Endodermal cell (in vitro differentiated cells): ENCODE data around the gene CYBC1. TPM values are rescaled to one million over a fixed set of nuclear protein-coding genes. Genes with fewer than 3 reads are reported as not detected.

Experiments used
- DNase-seq: peaks from one replicate; pipeline ENCODE4 v3.0.0-alpha.2; 2017
- H3K27ac ChIP-seq: 2 replicates; pipeline ENCODE4 v1.5.1; 2013; ENCODE audit warnings: mild to moderate bottlenecking, low read depth, low read length, moderate library complexity
- H3K27me3 ChIP-seq: 2 replicates; pipeline ENCODE4 v1.6.1; 2013; ENCODE audit warnings: mild to moderate bottlenecking, low read length, moderate library complexity; ENCODE audit not compliant: insufficient read depth, control insufficient read depth, poor library complexity, severe bottlenecking
- H3K36me3 ChIP-seq: 2 replicates; pipeline ENCODE4 v1.7.0; 2013; ENCODE audit warnings: mild to moderate bottlenecking, low read length, moderate library complexity; ENCODE audit not compliant: control insufficient read depth, insufficient read depth
- H3K4me1 ChIP-seq: one replicate; pipeline ENCODE4 v1.7.0; 2013; ENCODE audit warnings: low read length; ENCODE audit not compliant: control insufficient read depth, insufficient read depth
- H3K4me3 ChIP-seq: 2 replicates; pipeline ENCODE4 v1.5.1; 2013; ENCODE audit warnings: mild to moderate bottlenecking, low read length, moderate library complexity
- H3K9ac ChIP-seq: 2 replicates; pipeline ENCODE4 v1.6.1; 2013; ENCODE audit warnings: mild to moderate bottlenecking, low read length, moderate library complexity; ENCODE audit not compliant: poor library complexity, severe bottlenecking; ENCODE audit errors: extremely low read depth
- H3K9me3 ChIP-seq: 2 replicates; pipeline ENCODE4 v1.6.1; 2013; ENCODE audit warnings: mild to moderate bottlenecking, low read length, moderate library complexity; ENCODE audit not compliant: control insufficient read depth
- H3K27ac Mint-ChIP-seq: 2 replicates; pipeline ENCODE4 v1.8.0; 2020; ENCODE audit warnings: mixed read lengths
- H3K27me3 Mint-ChIP-seq: 2 replicates; pipeline ENCODE4 v1.8.0; 2021; ENCODE audit warnings: mild to moderate bottlenecking, mixed read lengths; ENCODE audit not compliant: insufficient read depth
- H3K36me3 Mint-ChIP-seq: 2 replicates; pipeline ENCODE4 v1.8.0; 2020; ENCODE audit warnings: low read depth, mixed read lengths
- H3K4me1 Mint-ChIP-seq: 2 replicates; pipeline ENCODE4 v1.8.0; 2020; ENCODE audit warnings: mixed read lengths
- H3K4me3 Mint-ChIP-seq: 2 replicates; pipeline ENCODE4 v1.8.0; 2020; ENCODE audit warnings: mild to moderate bottlenecking, moderate library complexity, mixed read lengths
- H3K9me3 Mint-ChIP-seq: 2 replicates; pipeline ENCODE4 v1.8.0; 2020; ENCODE audit warnings: mild to moderate bottlenecking, mixed read lengths
- WGBS, 2 experiments: methylation state at CpG; one replicate each; pipeline versions ENCODE4 v1.1.5 to v1.1.7; 2013; ENCODE audit warnings: missing lambda C conversion rate in 2 of 2, mixed read lengths in 1 of 2; ENCODE audit not compliant: insufficient coverage in 1 of 2, insufficient read length in 1 of 2; 5-methylcytosine and 5-hydroxymethylcytosine counted together
- total RNA-seq, 2 donors: library from RNA; stranded (reverse); fragmentation: NEBNext Ultra II Directional in 1 of 2; extraction: Animal tissue kit (Norgen Biotek cat#: 25700) in 1 of 2; gene quantifications; 2 replicates in 1 of 2; 3 replicates in 1 of 2; pipeline ENCODE4 v1.2.1, GENCODE V29; 2021
- TF ChIP-seq, protein P1 (sequence below): fragments of 200-600 bp; sonication (generic); conservative IDR thresholded peaks from 2 replicates; pipeline ENCODE4 v1.5.0; 2021; ENCODE audit warnings: antibody characterized with exemption, mild to moderate bottlenecking

Gene CYBC1
- total RNA-seq, 2 donors from 2014 or later: 71.2 to 88.5 TPM

DNA sequence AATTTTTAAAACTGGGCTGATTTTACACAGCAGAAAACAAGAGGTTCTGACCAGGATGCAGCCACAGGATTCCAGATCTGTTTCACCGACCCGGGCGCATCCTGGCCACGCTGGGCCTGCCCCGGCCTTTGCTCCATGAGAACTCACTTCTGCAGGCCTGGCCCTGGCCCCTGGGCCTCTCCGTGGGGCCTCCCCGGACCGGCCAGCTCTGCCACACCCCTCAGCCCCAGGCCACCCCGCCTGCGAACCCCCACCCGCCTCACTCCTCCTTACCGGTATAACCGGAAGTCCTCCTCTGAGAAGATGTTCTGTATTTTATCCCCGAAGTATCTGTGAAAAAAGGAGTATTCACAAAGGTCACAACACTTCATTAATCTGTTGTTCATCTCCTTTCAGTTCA lies 45.5 kb downstream of the CYBC1 start:
- no peaks in the 10 kb centered on the region for H3K27me3 Mint-ChIP-seq
- TF ChIP-seq, protein P1, sequence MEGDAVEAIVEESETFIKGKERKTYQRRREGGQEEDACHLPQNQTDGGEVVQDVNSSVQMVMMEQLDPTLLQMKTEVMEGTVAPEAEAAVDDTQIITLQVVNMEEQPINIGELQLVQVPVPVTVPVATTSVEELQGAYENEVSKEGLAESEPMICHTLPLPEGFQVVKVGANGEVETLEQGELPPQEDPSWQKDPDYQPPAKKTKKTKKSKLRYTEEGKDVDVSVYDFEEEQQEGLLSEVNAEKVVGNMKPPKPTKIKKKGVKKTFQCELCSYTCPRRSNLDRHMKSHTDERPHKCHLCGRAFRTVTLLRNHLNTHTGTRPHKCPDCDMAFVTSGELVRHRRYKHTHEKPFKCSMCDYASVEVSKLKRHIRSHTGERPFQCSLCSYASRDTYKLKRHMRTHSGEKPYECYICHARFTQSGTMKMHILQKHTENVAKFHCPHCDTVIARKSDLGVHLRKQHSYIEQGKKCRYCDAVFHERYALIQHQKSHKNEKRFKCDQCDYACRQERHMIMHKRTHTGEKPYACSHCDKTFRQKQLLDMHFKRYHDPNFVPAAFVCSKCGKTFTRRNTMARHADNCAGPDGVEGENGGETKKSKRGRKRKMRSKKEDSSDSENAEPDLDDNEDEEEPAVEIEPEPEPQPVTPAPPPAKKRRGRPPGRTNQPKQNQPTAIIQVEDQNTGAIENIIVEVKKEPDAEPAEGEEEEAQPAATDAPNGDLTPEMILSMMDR: no peak
- 92 to 93% methylated on average over 4 to 14 of the region's 14 CpGs for WGBS, 2 experiments
- Histone ChIP-seq H3K27me3 (no peaks in the 10 kb centered on the region), H3K4me3 (no peak overlapping the region), H3K27ac (no peak overlapping the region), H3K36me3 (peaks cover 7% of the 10 kb centered on the region), H3K9me3 (no peaks in the 10 kb centered on the region), H3K4me1 (no peaks in the 10 kb centered on the region), H3K9ac (no peak overlapping the region)
- H3K4me1 Mint-ChIP-seq: no peaks in the 10 kb centered on the region
- no peak overlapping the region for H3K4me3 Mint-ChIP-seq
- no peak for DNase-seq
- peaks cover 22% of the 10 kb centered on the region for H3K36me3 Mint-ChIP-seq
- H3K27ac Mint-ChIP-seq: no peak overlapping the region
- no peaks in the 10 kb centered on the region for H3K9me3 Mint-ChIP-seq

DNA sequence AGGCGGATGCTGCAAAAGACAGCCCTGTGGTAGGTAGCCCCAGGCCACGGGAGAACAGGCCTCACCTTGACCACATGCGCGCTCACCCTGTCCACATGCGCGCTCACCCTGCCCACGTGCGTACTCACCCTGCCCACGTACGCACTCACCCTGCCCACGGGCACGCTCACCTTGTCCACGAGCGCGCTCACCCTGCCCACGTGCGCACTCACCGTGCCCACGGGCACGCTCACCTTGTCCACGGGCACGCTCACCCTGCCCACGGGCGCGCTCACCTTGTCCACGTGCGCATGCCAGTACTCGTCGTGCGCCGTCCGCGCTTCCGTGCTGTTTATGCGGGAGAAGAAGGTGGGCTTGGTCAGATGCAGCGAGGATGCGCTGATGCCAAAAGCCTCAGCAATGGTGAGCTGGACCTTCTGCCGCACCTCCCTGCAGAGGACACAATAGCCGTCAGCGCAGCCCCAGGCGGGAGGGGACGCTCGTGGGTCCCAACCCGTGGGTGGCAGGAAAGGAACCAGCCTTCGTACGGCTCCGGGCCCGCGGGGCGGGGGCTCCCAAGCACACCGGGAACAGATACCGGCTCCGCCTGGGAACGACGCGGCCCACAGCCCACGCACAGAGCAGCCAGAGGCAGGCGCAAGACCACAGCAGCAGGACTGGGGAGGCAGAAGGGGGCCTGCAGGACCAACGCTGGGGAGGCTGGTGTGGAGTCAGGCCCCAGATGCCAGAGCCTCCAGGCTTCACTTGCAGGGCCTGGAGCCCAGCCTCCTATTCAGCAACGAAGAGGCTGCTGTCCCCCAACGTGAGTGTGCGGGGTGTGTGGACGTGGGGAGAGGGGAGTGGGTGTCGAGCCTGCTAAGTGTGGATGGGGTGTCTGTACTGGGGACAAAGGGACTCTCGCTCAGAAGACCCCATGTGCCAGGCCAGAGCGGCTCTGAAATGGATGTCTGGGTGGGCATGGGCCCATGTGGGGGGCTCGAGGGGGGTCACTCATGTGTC lies 46.6 kb downstream of the CYBC1 start:
- Histone ChIP-seq H3K27ac (no peak overlapping the region), H3K27me3 (no peaks in the 10 kb centered on the region), H3K4me3 (no peak overlapping the region), H3K9me3 (no peaks in the 10 kb centered on the region), H3K4me1 (no peaks in the 10 kb centered on the region), H3K9ac (no peak overlapping the region), H3K36me3 (peaks cover 7% of the 10 kb centered on the region)
- TF ChIP-seq, protein P1: no peak
- H3K27ac Mint-ChIP-seq: no peak overlapping the region
- H3K4me1 Mint-ChIP-seq: no peaks in the 10 kb centered on the region
- no peaks in the 10 kb centered on the region for H3K9me3 Mint-ChIP-seq
- no peak overlapping the region for H3K4me3 Mint-ChIP-seq
- H3K27me3 Mint-ChIP-seq: no peaks in the 10 kb centered on the region
- DNase-seq: no peak
- peaks cover 22% of the 10 kb centered on the region for H3K36me3 Mint-ChIP-seq
- 96 to 98% methylated on average over 41 to 67 of the region's 67 CpGs for WGBS, 2 experiments

DNA sequence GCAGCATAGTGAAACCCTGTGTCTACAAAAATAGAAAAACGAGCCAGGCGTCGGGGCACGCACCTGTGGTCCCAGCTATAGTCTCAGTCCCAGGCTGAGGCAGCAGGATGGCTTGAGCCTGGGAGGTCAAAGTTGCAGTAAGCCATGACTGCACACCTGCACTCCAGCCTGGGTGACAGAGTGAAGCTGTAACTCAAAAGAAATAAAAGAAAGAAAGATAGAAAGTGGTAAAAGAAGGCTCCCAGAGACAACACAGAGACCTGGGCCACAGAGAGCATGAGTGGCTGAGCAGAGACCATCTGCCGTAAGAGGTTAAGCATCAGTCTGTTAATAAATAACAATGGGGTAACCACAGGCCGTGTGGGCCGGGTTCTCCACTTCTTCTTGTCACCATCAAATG lies 47.7 kb downstream of the CYBC1 start:
- Histone ChIP-seq H3K4me1 (no peaks in the 10 kb centered on the region), H3K27me3 (no peaks in the 10 kb centered on the region), H3K9me3 (no peaks in the 10 kb centered on the region), H3K36me3 (peaks cover 7% of the 10 kb centered on the region), H3K9ac (no peak overlapping the region), H3K4me3 (no peak overlapping the region), H3K27ac (no peak overlapping the region)
- Mint-ChIP-seq H3K4me1 (no peaks in the 10 kb centered on the region), H3K4me3 (no peak overlapping the region), H3K27me3 (no peaks in the 10 kb centered on the region), H3K36me3 (peaks cover 22% of the 10 kb centered on the region), H3K27ac (no peak overlapping the region), H3K9me3 (no peaks in the 10 kb centered on the region)
- no peak for DNase-seq
- 92 to 97% methylated on average over 4 to 7 of the region's 7 CpGs for WGBS, 2 experiments
- TF ChIP-seq, protein P1: no peak
